GM18951 (cell line): ENCODE data around the gene MST1R.

Experiments used
- POLR2A ChIP-seq: IDR thresholded peaks from 4 replicates; pipeline ENCODE4 v1.6.1; 2011; ENCODE audit warnings: mild to moderate bottlenecking; ENCODE audit not compliant: insufficient read length, insufficient read depth; ENCODE audit errors: extremely low read depth
- in situ Hi-C: fragments of 300-500 bp; cut with MboI; formaldehyde crosslinking; loops from one replicate; pipeline ENCODE4 v1.12.0; 2022; ENCODE audit warnings: low sequenced_read_pairs, mixed read lengths, inconsistent platforms; ENCODE audit not compliant: unreplicated experiment

The MST1R gene

DNA sequence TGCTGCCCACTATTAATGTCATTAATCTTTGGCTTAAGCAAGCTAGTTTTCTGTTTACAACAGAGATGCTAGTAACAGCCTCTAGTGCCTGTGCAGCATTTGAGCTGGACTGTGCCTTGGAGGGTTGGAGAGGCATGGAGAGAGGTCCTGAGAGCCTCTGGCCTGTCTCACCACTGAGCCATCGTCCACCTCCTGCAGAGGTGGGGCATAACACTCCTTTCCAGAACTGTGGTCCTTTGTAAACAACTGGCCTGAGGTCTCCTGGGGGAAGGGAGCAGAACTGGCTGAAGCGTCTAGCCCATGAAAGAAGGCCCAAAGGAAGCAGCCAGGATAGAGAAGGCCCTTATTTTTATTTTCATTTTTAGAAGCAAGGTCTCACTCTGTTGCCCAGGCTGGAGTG lies 24.0 kb downstream of the MST1R start:
- in situ Hi-C loops: no loop called here
- TF ChIP-seq POLR2A: no peak

DNA sequence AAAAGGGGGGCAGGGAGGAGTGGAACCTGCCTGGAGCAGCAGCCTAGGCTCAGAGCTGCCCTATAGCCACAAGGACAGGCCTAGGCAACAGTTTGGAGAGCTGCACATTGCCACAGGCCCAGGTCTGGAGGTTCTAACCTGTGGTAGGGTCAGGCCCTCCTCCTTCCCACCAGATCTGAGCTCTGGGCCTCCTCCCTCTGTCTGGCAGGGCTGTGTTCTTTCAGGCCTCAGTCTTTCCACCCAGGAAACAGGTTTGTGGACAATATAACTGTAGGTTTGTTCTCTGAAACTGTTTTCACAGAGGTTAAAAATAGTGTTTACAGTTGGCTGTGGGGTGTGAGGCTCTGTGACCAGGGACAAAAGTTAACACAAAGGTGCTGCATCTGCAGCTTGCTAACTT lies 25.0 kb downstream of the MST1R start:
- no peak for TF ChIP-seq POLR2A
- in situ Hi-C loops: no loop called here

DNA sequence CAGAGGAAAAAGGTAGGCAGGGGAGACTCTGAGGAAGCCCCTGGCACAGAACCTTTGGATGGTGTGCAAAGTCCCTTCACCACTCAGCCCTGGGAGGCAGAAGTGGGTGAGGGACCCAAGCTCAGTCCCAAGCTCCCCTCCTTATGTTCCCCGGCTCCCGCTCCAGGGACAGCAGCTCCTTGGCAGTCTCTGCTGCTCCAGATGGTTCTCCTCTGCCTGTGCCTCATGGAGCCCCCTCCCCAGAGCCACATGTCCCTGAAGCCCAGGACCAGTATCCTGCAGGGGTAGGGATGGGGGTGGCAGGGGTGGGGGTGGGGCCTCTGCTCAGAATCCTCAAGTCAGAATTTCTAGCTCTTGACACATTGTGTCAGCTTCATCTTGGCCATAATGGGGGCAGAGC lies 26.0 kb downstream of the MST1R start:
- TF ChIP-seq POLR2A: no peak
- in situ Hi-C loops: no loop called here

DNA sequence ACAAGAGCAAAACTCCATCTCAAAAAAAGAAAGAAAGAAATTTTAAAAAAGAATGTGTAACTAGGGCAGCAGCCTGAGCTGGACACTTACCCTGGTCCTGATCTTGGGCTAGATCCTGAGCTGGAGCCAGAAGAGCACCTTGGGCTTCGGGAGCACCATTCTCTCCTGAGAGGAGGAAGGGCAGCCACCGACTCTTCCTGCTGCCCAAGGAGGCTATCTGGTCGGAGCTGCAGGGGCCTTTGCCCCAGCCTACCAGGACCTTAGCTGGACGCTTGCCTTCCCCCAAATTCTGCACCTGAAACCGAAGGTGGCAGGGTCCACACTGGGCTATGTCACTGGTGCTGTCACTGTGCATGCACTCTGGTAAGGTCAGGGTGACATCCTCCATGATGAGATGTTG lies 27.1 kb downstream of the MST1R start:
- TF ChIP-seq POLR2A: no peak
- in situ Hi-C loops: no loop called here

DNA sequence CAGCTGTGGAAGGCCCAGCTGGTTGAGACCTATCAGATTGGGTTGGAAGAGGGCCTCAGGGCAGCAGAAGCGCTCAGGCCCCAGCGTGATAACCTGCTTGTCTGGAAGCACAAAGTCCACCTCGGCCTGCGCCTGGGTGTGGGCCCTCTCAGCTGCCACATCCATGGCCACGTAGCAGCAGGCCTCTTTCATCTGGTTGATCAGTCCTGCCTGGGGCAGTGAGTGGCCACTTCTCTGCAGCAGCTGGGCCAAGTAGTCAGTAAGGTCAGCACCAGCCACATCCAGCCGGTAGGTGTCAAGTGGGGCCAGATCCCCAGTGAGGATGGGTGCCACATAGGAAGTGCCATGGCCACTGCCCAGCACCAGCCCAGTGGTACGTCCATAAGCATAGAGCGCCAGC lies 30.1 kb downstream of the MST1R start:
- in situ Hi-C loops: no loop called here

GRCh38 chr3:49872801-49873281 lies 30.8 kb downstream of the MST1R start:
- in situ Hi-C loops: no loop called here
- TF ChIP-seq POLR2A: no peak

More for the DNA sequence above, 30.1 kb downstream of the MST1R start:
- TF ChIP-seq POLR2A: no peak

GRCh38 chr3:49871531-49872153 lies 32.0 kb downstream of the MST1R start:
- TF ChIP-seq POLR2A: no peak
- in situ Hi-C loops: no loop called here

- in situ Hi-C loops: no loop called here
- no peak for TF ChIP-seq POLR2A
These were observed 34.0 kb downstream of the MST1R start, which contains the start of gene CAMKV for GRCh38 chr3:49869525-49870126. Gene CAMKV, minus strand, starts transcription at chr3:49869906. Its CDS starts 7,518 bp downstream, at chr3:49862388.

DNA sequence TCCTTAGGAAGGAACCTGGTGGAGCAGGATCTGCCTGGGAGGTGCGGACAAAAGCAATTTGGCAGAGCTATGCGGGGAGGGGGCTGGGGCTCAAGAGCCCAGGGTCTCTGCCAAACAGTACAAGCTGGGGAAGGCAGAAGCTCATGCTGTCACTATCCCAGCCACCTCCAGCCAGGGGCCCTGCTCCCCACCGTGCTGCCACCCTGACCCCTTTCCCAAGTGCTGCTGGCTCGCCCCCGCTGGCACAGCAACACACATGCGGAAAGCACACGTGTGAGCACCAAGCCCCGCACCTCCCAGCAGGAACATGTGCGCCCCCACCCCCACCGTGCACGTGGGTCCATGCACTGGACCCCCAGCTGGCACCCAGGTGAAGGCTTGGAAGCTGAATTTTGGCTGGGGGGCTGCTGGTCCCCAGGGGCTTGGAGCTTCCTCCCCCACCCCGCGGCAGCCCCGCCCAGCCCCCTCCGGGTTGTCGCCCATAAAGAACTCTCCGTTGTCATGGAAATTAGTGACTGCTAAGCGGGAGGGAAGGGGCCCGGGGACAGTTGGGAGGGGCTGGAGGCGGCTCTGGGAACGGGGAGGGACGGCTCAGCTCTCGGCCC lies 34.7 kb downstream of the MST1R start:
- TF ChIP-seq POLR2A: no peak
- in situ Hi-C loops: no loop called here

DNA sequence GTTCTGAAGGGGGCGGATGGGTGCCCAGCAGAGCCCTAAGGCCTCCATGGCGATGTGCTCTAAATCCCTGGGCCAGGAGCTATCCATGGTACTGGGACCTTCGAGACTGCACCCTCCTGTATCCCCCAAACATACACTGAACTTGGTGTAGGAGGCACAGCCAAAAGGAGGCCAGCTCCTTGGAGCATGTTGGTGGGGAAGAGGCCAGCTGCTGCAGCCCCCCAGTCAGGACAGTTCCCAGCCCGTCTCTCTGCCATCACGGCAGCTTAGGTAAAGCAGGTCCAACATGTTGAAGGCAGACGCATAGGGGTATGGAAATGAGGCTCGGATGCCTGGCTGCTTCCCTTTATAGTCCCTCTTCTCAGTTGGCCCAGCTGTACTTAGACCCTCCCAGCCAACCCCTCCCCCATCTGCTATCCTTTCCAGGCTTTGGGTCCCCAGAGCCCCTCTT lies 35.8 kb downstream of the MST1R start:
- in situ Hi-C loops: no loop called here
- no peak for TF ChIP-seq POLR2A

DNA sequence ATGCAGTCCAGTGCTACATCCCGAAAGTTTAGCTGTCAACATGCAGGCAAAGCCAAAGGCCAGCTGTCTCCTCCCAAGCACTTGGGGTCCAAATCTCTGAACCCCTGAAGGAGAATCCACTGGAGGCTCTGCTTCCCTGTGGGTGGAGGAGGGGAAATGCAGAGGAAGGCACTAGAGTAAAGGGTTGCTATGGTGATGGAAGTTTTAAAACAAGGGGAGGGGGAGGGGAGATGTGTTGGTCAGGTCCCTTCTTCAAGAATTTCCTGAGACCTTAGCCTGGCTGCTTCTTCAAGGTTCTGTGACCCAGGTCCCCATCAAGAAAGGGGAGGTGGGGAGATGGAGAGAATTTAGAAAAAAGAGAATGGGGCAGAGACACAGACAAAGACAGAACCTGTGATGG lies 36.3 kb downstream of the MST1R start:
- no peak for TF ChIP-seq POLR2A

DNA sequence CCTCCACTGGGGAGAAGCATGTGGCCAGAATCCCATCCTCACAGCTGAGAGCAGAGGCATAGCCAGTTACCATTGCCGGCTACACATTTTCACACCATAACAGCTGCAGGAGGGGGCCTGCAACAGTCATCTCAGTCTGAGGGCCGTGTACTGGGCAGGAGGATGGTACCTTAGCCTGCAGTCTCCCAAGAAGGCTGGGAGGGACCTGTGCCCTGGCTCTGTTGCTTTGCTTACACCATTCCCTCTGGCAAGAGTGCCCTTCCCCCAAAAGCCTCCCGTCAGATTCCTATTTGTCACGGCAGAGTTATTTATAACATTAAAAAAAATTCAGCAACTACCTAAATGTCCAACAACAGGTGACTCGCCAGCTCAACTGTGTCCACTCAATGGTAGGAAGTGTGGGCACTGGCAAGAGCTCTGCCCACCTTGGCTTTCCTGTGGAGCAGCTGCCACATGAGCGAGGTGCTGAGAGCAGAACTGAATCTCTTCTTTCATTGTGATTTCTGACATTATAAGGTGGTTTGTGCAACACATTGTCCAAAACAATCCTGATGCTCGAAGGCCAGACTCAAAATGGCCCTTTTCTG lies 38.4 kb downstream of the MST1R start:
- in situ Hi-C loops: no loop called here
- TF ChIP-seq POLR2A: no peak

More for the DNA sequence above, 36.3 kb downstream of the MST1R start:
- in situ Hi-C loops: no loop called here

DNA sequence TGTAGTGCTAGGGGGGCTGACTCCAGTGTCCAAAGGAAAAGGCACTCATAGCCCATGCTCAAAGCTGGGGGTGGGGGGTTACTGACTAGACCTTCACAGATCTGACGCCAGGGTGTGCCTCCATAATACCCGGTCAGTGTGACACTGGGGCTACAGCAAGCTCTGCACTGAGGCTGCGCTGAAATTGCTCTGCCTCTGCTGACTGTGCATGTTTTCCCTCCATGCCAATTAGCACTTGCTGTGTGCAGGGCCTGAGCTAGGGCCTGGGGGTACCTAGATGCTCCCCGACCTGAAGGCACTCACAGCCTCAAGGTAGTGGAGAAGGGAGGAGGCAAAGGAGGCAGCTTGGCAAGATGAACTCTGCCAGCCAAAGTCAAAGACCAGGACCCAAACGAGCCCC lies 39.2 kb downstream of the MST1R start:
- in situ Hi-C loops: no loop called here
- TF ChIP-seq POLR2A: no peak
